KMS-11 (cell line): ENCODE results near the gene CBLB.

Source experiments
- H2AFZ ChIP-seq: fragments of 200-600 bp; sonication (generic); 2 replicates; pipeline ENCODE4 v1.6.1; 2016; ENCODE audit warnings: antibody characterized with exemption, mixed run types, low read depth
- H3K27ac ChIP-seq: fragments of 200-600 bp; sonication (generic); 2 replicates; pipeline ENCODE4 v1.6.1; 2016; ENCODE audit warnings: mild to moderate bottlenecking, mixed run types
- H3K27me3 ChIP-seq: fragments of 200-600 bp; sonication (generic); 2 replicates; pipeline ENCODE4 v1.6.1; 2017; ENCODE audit warnings: mild to moderate bottlenecking, low read depth, mixed run types, moderate library complexity; ENCODE audit not compliant: insufficient read depth
- H3K36me3 ChIP-seq: fragments of 200-600 bp; sonication (generic); 2 replicates; pipeline ENCODE4 v1.6.1; 2017; ENCODE audit warnings: mild to moderate bottlenecking, mixed run types; ENCODE audit not compliant: insufficient read depth
- H3K4me1 ChIP-seq: fragments of 200-600 bp; sonication (generic); 2 replicates; pipeline ENCODE4 v1.6.1; 2016; ENCODE audit warnings: mild to moderate bottlenecking, low read depth, mixed run types; ENCODE audit not compliant: poor library complexity, severe bottlenecking
- H3K4me2 ChIP-seq: fragments of 200-600 bp; sonication (generic); 2 replicates; pipeline ENCODE4 v1.7.0; 2016; ENCODE audit warnings: mild to moderate bottlenecking, mixed run types
- H3K4me3 ChIP-seq: fragments of 200-600 bp; sonication (generic); IDR thresholded peaks from 2 replicates; pipeline ENCODE4 v1.6.1; 2017; ENCODE audit warnings: low read depth, low read length, mixed read lengths; ENCODE audit not compliant: insufficient read depth
- H3K79me2 ChIP-seq: fragments of 200-600 bp; sonication (generic); 2 replicates; pipeline ENCODE4 v1.6.1; 2016; ENCODE audit warnings: low read depth, mixed run types; ENCODE audit not compliant: insufficient read depth
- H3K9ac ChIP-seq: fragments of 200-600 bp; sonication (generic); 2 replicates; pipeline ENCODE4 v1.6.1; 2016; ENCODE audit warnings: mild to moderate bottlenecking, mixed run types
- H4K20me1 ChIP-seq: fragments of 200-600 bp; sonication (generic); 2 replicates; pipeline ENCODE4 v1.6.1; 2016; ENCODE audit warnings: mild to moderate bottlenecking, mixed run types; ENCODE audit not compliant: insufficient read depth
- TF ChIP-seq, protein P1 (sequence below): fragments of 200-600 bp; sonication (generic); conservative IDR thresholded peaks from 2 replicates; pipeline ENCODE4 v1.6.1; 2017; ENCODE audit warnings: low read depth, mild to moderate bottlenecking, antibody characterized with exemption, low read length, moderate library complexity, mixed read lengths

The CBLB gene

GRCh38 chr3:105626739-105627138 is 242.1 kb downstream of the CBLB start:
- Histone ChIP-seq H3K4me2 (no peak overlapping the region), H3K27ac (no peak overlapping the region), H4K20me1 (no peaks in the 10 kb centered on the region), H3K9ac (no peak overlapping the region), H3K27me3 (no peaks in the 10 kb centered on the region), H2AFZ (no peak overlapping the region), H3K36me3 (no peaks in the 10 kb centered on the region), H3K79me2 (no peaks in the 10 kb centered on the region), H3K4me3 (no peak overlapping the region), H3K4me1 (no peaks in the 10 kb centered on the region)
- TF ChIP-seq, protein P1, sequence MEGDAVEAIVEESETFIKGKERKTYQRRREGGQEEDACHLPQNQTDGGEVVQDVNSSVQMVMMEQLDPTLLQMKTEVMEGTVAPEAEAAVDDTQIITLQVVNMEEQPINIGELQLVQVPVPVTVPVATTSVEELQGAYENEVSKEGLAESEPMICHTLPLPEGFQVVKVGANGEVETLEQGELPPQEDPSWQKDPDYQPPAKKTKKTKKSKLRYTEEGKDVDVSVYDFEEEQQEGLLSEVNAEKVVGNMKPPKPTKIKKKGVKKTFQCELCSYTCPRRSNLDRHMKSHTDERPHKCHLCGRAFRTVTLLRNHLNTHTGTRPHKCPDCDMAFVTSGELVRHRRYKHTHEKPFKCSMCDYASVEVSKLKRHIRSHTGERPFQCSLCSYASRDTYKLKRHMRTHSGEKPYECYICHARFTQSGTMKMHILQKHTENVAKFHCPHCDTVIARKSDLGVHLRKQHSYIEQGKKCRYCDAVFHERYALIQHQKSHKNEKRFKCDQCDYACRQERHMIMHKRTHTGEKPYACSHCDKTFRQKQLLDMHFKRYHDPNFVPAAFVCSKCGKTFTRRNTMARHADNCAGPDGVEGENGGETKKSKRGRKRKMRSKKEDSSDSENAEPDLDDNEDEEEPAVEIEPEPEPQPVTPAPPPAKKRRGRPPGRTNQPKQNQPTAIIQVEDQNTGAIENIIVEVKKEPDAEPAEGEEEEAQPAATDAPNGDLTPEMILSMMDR: no peak

- Histone ChIP-seq H3K4me2 (no peak overlapping the region), H3K27ac (no peak overlapping the region), H2AFZ (no peak overlapping the region), H3K36me3 (no peaks in the 10 kb centered on the region), H3K4me1 (no peaks in the 10 kb centered on the region), H3K4me3 (no peak overlapping the region), H3K79me2 (no peaks in the 10 kb centered on the region), H4K20me1 (no peaks in the 10 kb centered on the region), H3K27me3 (no peaks in the 10 kb centered on the region), H3K9ac (no peak overlapping the region)
- TF ChIP-seq, protein P1: no peak
Measured at GRCh38 chr3:105622169-105622568, 246.6 kb downstream of the CBLB start.

- TF ChIP-seq, protein P1: no peak
- Histone ChIP-seq H3K79me2 (no peaks in the 10 kb centered on the region), H3K4me1 (no peaks in the 10 kb centered on the region), H3K27me3 (no peaks in the 10 kb centered on the region), H3K9ac (no peak overlapping the region), H3K36me3 (no peaks in the 10 kb centered on the region), H4K20me1 (no peaks in the 10 kb centered on the region), H3K27ac (no peak overlapping the region), H3K4me3 (no peak overlapping the region), H2AFZ (no peak overlapping the region), H3K4me2 (no peak overlapping the region)
Measured at GRCh38 chr3:105620236-105620635, 248.6 kb downstream of the CBLB start.

DNA sequence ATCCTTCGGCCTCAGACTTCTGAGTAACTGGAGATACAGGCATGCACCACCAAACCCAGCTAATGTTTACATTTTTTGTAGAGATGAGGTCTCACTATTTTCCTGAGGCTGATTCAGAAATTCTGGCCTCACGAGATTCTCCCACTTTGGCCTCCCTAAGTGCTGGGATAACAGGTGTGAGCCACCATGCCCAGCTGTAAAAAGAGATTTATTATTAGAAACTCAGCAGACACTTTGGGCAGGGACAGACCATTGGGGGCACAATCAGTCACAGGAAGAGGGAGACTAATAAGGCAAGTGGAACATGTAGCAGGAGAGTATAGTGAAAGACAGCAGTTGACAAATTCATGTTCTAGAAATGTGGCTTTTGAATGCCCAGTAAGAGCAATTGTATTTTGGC is 249.2 kb downstream of the CBLB start:
- H4K20me1 ChIP-seq: no peaks in the 10 kb centered on the region
- no peak overlapping the region for H3K4me3 ChIP-seq
- TF ChIP-seq, protein P1: no peak

More for the DNA sequence above, 249.2 kb downstream of the CBLB start:
- no peak overlapping the region for H3K9ac ChIP-seq
- no peaks in the 10 kb centered on the region for H3K4me1 ChIP-seq
- H3K79me2 ChIP-seq: no peaks in the 10 kb centered on the region
- no peak overlapping the region for H3K4me2 ChIP-seq
- H3K27ac ChIP-seq: no peak overlapping the region
- H2AFZ ChIP-seq: no peak overlapping the region
- no peaks in the 10 kb centered on the region for H3K27me3 ChIP-seq
- no peaks in the 10 kb centered on the region for H3K36me3 ChIP-seq
